ENCODE measurements around the gene GIMAP5.

The GIMAP5 gene

DNA sequence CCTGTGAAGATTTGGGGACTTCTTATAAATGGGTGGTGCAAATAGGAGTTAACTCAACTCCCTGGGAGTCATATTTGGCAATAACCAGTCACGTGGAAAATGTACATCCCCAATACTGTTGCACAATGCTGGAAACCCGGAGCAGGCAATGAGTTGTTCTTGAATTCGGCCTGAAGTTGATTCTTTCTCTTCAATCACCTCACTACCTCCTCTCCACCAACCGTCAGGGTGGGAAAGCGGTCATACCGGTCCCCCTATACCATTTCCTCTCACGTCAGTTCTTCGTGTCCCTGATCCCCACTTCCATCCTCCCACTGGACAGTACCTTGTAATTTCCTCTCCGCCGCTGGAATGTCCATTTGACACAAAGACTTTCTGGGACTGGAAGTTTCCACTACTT lies 2.8 kb downstream of the GIMAP5 start:
- H3K4me2 ChIP-seq (ENCODE audit: insufficient read depth, low read length) = peak overlapping the region; percentile 70
- TF ChIP-seq EZH2 (IDR thresholded peaks at IDR 0.05; ENCODE audit: borderline replicate concordance, low read depth, low read length, severe bottlenecking) = no peak
- TF ChIP-seq, protein P1, sequence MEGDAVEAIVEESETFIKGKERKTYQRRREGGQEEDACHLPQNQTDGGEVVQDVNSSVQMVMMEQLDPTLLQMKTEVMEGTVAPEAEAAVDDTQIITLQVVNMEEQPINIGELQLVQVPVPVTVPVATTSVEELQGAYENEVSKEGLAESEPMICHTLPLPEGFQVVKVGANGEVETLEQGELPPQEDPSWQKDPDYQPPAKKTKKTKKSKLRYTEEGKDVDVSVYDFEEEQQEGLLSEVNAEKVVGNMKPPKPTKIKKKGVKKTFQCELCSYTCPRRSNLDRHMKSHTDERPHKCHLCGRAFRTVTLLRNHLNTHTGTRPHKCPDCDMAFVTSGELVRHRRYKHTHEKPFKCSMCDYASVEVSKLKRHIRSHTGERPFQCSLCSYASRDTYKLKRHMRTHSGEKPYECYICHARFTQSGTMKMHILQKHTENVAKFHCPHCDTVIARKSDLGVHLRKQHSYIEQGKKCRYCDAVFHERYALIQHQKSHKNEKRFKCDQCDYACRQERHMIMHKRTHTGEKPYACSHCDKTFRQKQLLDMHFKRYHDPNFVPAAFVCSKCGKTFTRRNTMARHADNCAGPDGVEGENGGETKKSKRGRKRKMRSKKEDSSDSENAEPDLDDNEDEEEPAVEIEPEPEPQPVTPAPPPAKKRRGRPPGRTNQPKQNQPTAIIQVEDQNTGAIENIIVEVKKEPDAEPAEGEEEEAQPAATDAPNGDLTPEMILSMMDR (IDR thresholded peaks at IDR 0.05; ENCODE audit: borderline replicate concordance, extremely low read depth, low read length, poor library complexity, severe bottlenecking) = no peak
- H3K36me3 ChIP-seq (ENCODE audit: insufficient read depth, low read length) = peaks cover 72% of the 10 kb centered on the region
- no peak overlapping the region for H2AFZ ChIP-seq (ENCODE audit: low read depth, low read length)
- peaks cover 74% of the 10 kb centered on the region for H3K79me2 ChIP-seq (ENCODE audit: insufficient read depth, low read length)
- H3K9ac ChIP-seq (ENCODE audit: low read depth, low read length) = peak overlapping the region; percentile 71; the same call in 1 of the 2 replicates
- no peaks in the 10 kb centered on the region for H3K9me3 ChIP-seq (ENCODE audit: insufficient read depth, low read length, severe bottlenecking)
- peaks cover 19% of the 10 kb centered on the region for H4K20me1 ChIP-seq (ENCODE audit: insufficient read depth, low read length)
- DNase-seq = no peak
- no peaks in the 10 kb centered on the region for H3K27me3 ChIP-seq (ENCODE audit: insufficient read depth, low read length, poor library complexity)
- no peak for ATAC-seq (ENCODE audit: insufficient read depth, low read depth)
- H3K4me1 ChIP-seq (ENCODE audit: insufficient read depth, low read length) = peaks cover 89% of the 10 kb centered on the region
- H3K27ac ChIP-seq (ENCODE audit: low read length) = peak overlapping the region; percentile 95
- H3K4me3 ChIP-seq (ENCODE audit: low read depth in 1 of 2, low read length in 2 of 2) = peak overlapping the region; percentile 50 to 70; a peak in 3 of 4 replicates

GRCh38 chr7:150742286-150742968 lies 5.2 kb downstream of the GIMAP5 start:
- H3K9ac ChIP-seq (ENCODE audit: low read depth, low read length) = peak overlapping the region; percentile 14; the same call in 1 of the 2 replicates

DNA sequence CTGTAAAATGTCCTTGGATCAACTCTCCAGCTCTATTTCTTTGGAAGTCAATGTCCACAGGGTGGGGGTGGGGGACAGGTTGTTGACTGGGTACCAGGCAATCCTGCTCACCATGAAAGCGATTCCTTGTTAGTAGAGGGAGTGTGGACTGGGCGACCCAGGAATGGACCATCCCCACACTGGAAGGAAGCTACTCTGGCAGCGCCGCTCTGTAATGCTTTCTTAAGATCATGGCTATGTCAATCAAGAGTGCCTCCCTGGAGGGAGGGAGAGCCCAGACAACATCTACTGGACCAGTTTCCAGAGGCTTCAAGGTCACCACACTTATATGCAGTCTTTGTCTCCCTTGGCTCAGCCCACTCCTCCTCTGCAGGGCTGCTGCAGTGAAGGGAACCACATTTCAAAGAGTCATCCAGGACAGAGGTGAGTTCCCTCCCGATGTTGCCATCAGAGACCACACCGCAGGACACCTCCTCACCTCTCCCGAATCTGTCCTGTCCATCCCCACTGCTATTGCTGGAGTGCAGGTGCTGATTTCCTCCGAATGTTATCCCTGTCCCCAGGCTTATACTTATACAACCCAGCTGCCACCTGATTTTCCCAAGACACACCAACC lies 6.9 kb downstream of the GIMAP5 start:
- ATAC-seq (ENCODE audit: insufficient read depth, low read depth) = peak; percentile 12; the same call in 1 of the 3 replicates
- no peaks in the 10 kb centered on the region for H3K27me3 ChIP-seq (ENCODE audit: insufficient read depth, low read length, poor library complexity)

More at GRCh38 chr7:150742286-150742968, 5.2 kb downstream of the GIMAP5 start:
- Histone ChIP-seq H3K9me3 (ENCODE audit: insufficient read depth, low read length, severe bottlenecking) (no peaks in the 10 kb centered on the region), H3K4me3 (ENCODE audit: low read depth in 1 of 2, low read length in 2 of 2) (peak overlapping the region in 1 of 2 experiments; percentile 33; a peak in 1 of 4 replicates), H3K36me3 (ENCODE audit: insufficient read depth, low read length) (peaks cover 75% of the 10 kb centered on the region), H3K4me1 (ENCODE audit: insufficient read depth, low read length) (peaks cover 68% of the 10 kb centered on the region), H2AFZ (ENCODE audit: low read depth, low read length) (no peak overlapping the region), H3K27ac (ENCODE audit: low read length) (peak overlapping the region; percentile 95; the same call in 1 of the 2 replicates), H3K4me2 (ENCODE audit: insufficient read depth, low read length) (peak overlapping the region; percentile 70), H3K27me3 (ENCODE audit: insufficient read depth, low read length, poor library complexity) (no peaks in the 10 kb centered on the region), H4K20me1 (ENCODE audit: insufficient read depth, low read length) (peaks cover 19% of the 10 kb centered on the region), H3K79me2 (ENCODE audit: insufficient read depth, low read length) (peaks cover 65% of the 10 kb centered on the region)
- DNase-seq = no peak
- TF ChIP-seq EZH2 (IDR thresholded peaks at IDR 0.05; ENCODE audit: borderline replicate concordance, low read depth, low read length, severe bottlenecking) = no peak
- TF ChIP-seq, protein P1 (IDR thresholded peaks at IDR 0.05; ENCODE audit: borderline replicate concordance, extremely low read depth, low read length, poor library complexity, severe bottlenecking) = no peak
- no peak for ATAC-seq (ENCODE audit: insufficient read depth, low read depth)

More for the DNA sequence above, 6.9 kb downstream of the GIMAP5 start:
- no peak for TF ChIP-seq EZH2 (IDR thresholded peaks at IDR 0.05; ENCODE audit: borderline replicate concordance, low read depth, low read length, severe bottlenecking)
- TF ChIP-seq, protein P1 (IDR thresholded peaks at IDR 0.05; ENCODE audit: borderline replicate concordance, extremely low read depth, low read length, poor library complexity, severe bottlenecking) = no peak
- Histone ChIP-seq H3K4me2 (ENCODE audit: insufficient read depth, low read length) (peak overlapping the region; percentile 70; the same call in 1 of the 2 replicates), H3K9ac (ENCODE audit: low read depth, low read length) (no peak overlapping the region; the same call in 1 of the 2 replicates), H2AFZ (ENCODE audit: low read depth, low read length) (no peak overlapping the region), H3K4me3 (ENCODE audit: low read depth in 1 of 2, low read length in 2 of 2) (no peak overlapping the region), H3K79me2 (ENCODE audit: insufficient read depth, low read length) (peaks cover 48% of the 10 kb centered on the region), H3K4me1 (ENCODE audit: insufficient read depth, low read length) (peaks cover 57% of the 10 kb centered on the region), H4K20me1 (ENCODE audit: insufficient read depth, low read length) (peaks cover 19% of the 10 kb centered on the region), H3K9me3 (ENCODE audit: insufficient read depth, low read length, severe bottlenecking) (no peaks in the 10 kb centered on the region), H3K27ac (ENCODE audit: low read length) (peak overlapping the region; percentile 44; the same call in 1 of the 2 replicates), H3K36me3 (ENCODE audit: insufficient read depth, low read length) (peaks cover 58% of the 10 kb centered on the region)
- no peak for DNase-seq

Measured in DND-41 (cell line).